MCF 10A (cell line): ENCODE measurements around the gene DSCAML1. TPM values are rescaled to one million over a fixed set of nuclear protein-coding genes. Genes with fewer than 3 reads are reported as not detected.

Source experiments
- BruUV-seq: library from RNA; stranded (reverse); fragments of 400-500 nt; replicated peaks from 2 replicates; lab custom pipeline; 2021; lab: Mats Ljungman, UMichigan
- CTCF ChIA-PET: fragments of 300-600 bp; sonication (Branson Sonifier 250); formaldehyde crosslinking; extraction: SDS; loops from one replicate; lab custom pipeline; 2021; ENCODE audit warnings: antibody characterized with exemption, inconsistent platforms; lab: Yijun Ruan, JAX
- POLR2A ChIA-PET: fragments of 300-600, 350-650 bp; sonication (Branson Sonifier 250); formaldehyde crosslinking; extraction: SDS; loops from one replicate; lab custom pipeline; 2020; ENCODE audit warnings: antibody characterized with exemption, inconsistent platforms; lab: Yijun Ruan, JAX
- DNase-seq: peaks from one replicate; pipeline ENCODE4 v3.0.0-alpha.2; 2018; ENCODE audit not compliant: unreplicated experiment
- H3K27ac Mint-ChIP-seq: one replicate; pipeline ENCODE4 v1.8.0; 2022; ENCODE audit warnings: mild to moderate bottlenecking, low read depth, mixed read lengths; ENCODE audit not compliant: unreplicated experiment
- H3K27me3 Mint-ChIP-seq: one replicate; pipeline ENCODE4 v1.8.0; 2022; ENCODE audit warnings: mixed read lengths; ENCODE audit not compliant: insufficient read depth, unreplicated experiment
- H3K36me3 Mint-ChIP-seq: one replicate; pipeline ENCODE4 v1.8.0; 2022; ENCODE audit warnings: mild to moderate bottlenecking, moderate library complexity, mixed read lengths; ENCODE audit not compliant: insufficient read depth, unreplicated experiment
- H3K4me1 Mint-ChIP-seq: one replicate; pipeline ENCODE4 v1.8.0; 2022; ENCODE audit warnings: mixed read lengths; ENCODE audit not compliant: insufficient read depth, unreplicated experiment
- H3K4me3 Mint-ChIP-seq: one replicate; pipeline ENCODE4 v1.8.0; 2022; ENCODE audit warnings: mild to moderate bottlenecking, moderate library complexity, mixed read lengths; ENCODE audit not compliant: unreplicated experiment
- H3K9me3 Mint-ChIP-seq: one replicate; pipeline ENCODE4 v1.8.0; 2022; ENCODE audit warnings: mixed read lengths; ENCODE audit not compliant: unreplicated experiment
- CTCF ChIP-seq: fragments of 200-600 bp; IDR thresholded peaks from one replicate; pipeline ENCODE4 v1.8.0; 2022; ENCODE audit warnings: antibody characterized with exemption, mild to moderate bottlenecking; ENCODE audit not compliant: unreplicated experiment
- intact Hi-C: fragments of 100-400 bp; cut with micrococcal nuclease; formaldehyde crosslinking; loops from 2 replicates; pipeline ENCODE4 v1.14.1; 2022
- total RNA-seq: library from RNA; stranded (reverse); gene quantifications from 2 replicates; pipeline ENCODE4 v1.2.3, GENCODE V29; 2022

The DSCAML1 gene
- total RNA-seq, 1 experiment from 2014 or later = not detected

GRCh38 chr11:117752071-117752470 is 44.9 kb downstream of the DSCAML1 start:
- Mint-ChIP-seq H3K4me1 (no peaks in the 10 kb centered on the region), H3K27ac (no peak overlapping the region), H3K36me3 (peaks cover 5% of the 10 kb centered on the region), H3K27me3 (peaks cover 54% of the 10 kb centered on the region), H3K4me3 (no peak overlapping the region), H3K9me3 (no peaks in the 10 kb centered on the region)
- ChIA-PET POLR2A (no interaction called here), CTCF (no interaction called here)
- no TSS peak for BruUV-seq
- DNase-seq = no peak
- intact Hi-C loops = no loop called here
- no peak for TF ChIP-seq CTCF

- intact Hi-C loops = no loop called here
- ChIA-PET POLR2A (no interaction called here), CTCF (no interaction called here)
- Mint-ChIP-seq H3K4me1 (no peaks in the 10 kb centered on the region), H3K27ac (no peak overlapping the region), H3K4me3 (no peak overlapping the region), H3K27me3 (peaks cover 51% of the 10 kb centered on the region), H3K9me3 (no peaks in the 10 kb centered on the region), H3K36me3 (no peaks in the 10 kb centered on the region)
- no peak for TF ChIP-seq CTCF
- DNase-seq = no peak
- BruUV-seq = no TSS peak
Measured at GRCh38 chr11:117750916-117751662, 45.9 kb downstream of the DSCAML1 start.

GRCh38 chr11:117750357-117750756 is 46.7 kb downstream of the DSCAML1 start:
- no TSS peak for BruUV-seq
- peaks cover 44% of the 10 kb centered on the region for H3K27me3 Mint-ChIP-seq
- no peak overlapping the region for H3K27ac Mint-ChIP-seq
- no peaks in the 10 kb centered on the region for H3K36me3 Mint-ChIP-seq
- CTCF ChIA-PET = interaction anchor here (0.6 kb wide), 1 partner anchor 39 kb away, joined by 3 read pairs; no protein-coding TSS in a partner anchor
- H3K4me3 Mint-ChIP-seq = no peak overlapping the region
- no peaks in the 10 kb centered on the region for H3K9me3 Mint-ChIP-seq
- no peak for TF ChIP-seq CTCF
- no peaks in the 10 kb centered on the region for H3K4me1 Mint-ChIP-seq
- intact Hi-C loops = no loop called here
- POLR2A ChIA-PET = no interaction called here
- DNase-seq = no peak

- no peaks in the 10 kb centered on the region for H3K4me1 Mint-ChIP-seq
- DNase-seq = no peak
- no peaks in the 10 kb centered on the region for H3K36me3 Mint-ChIP-seq
- ChIA-PET CTCF (interaction anchor here (0.6 kb wide), 1 partner anchor 40 kb away, joined by 3 read pairs; no protein-coding TSS in a partner anchor), POLR2A (no interaction called here)
- TF ChIP-seq CTCF = no peak
- H3K9me3 Mint-ChIP-seq = no peaks in the 10 kb centered on the region
- no TSS peak for BruUV-seq
- H3K27me3 Mint-ChIP-seq = peaks cover 35% of the 10 kb centered on the region
- intact Hi-C loops = no loop called here
- H3K4me3 Mint-ChIP-seq = no peak overlapping the region
- H3K27ac Mint-ChIP-seq = no peak overlapping the region
Measured at GRCh38 chr11:117749541-117749910, 47.5 kb downstream of the DSCAML1 start.
